NK-92 treated with Interleukin-12 subunit alpha and Interleukin-12 subunit beta, amount 100 ng/mL, for 24 hours (cell line): Measurements from ENCODE around the gene ARMS2.

Experiments
- DNase-seq: peaks from one replicate; lab custom pipeline; 2025; lab: John Stamatoyannopoulos, UW

ARMS2 gene

GRCh38 chr10:122494833-122495232 lies 40.4 kb downstream of the ARMS2 start:
- no peak for DNase-seq

GRCh38 chr10:122495406-122496340 lies 41.2 kb downstream of the ARMS2 start:
- no peak for DNase-seq

- DNase-seq: no peak
Observed at GRCh38 chr10:122497241-122497640, 42.8 kb downstream of the ARMS2 start.

GRCh38 chr10:122498521-122498920 lies 44.1 kb downstream of the ARMS2 start:
- no peak for DNase-seq

GRCh38 chr10:122499012-122499411 lies 44.6 kb downstream of the ARMS2 start:
- no peak for DNase-seq

DNA sequence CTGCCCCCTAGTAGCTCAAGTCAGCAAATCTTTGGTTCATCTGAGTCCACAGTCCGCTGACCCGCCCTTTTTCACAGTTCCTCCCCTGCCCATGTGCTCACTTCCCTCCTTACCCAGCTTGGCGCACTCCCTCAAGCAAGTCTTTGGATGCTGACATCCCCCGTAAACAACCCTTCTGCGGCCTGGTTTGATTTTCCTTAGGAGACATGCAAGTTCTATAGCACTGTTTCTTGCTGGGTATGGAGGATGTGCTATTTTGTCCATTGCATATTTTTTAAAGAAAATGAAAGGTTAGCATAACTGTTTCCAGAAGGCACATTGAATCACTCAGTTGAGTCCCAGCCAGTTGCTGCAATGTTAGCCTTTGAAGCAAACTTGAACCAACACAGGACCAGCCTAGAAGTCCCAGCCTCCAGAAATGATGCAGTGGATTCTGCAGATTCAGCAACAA lies 45.1 kb downstream of the ARMS2 start:
- DNase-seq: no peak

DNA sequence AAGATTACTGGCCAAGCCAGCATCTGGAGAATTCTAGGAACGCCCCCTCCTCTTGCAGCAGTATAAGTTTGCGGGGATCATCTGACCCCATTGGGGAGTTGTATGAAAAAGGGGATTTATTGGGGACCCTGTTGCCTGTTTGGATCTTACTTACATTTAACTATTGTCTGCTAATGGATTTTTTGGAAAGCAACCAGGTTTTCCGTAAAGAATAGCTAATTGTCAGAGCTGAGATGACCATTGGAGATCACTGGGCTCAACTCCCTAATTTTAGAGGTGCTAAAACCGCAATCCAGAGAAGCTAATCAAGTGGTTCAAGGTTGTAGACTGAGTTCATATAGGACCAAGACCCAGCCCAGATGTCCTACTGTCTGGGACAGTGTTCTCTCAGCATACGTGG lies 45.7 kb downstream of the ARMS2 start:
- DNase-seq: no peak

DNA sequence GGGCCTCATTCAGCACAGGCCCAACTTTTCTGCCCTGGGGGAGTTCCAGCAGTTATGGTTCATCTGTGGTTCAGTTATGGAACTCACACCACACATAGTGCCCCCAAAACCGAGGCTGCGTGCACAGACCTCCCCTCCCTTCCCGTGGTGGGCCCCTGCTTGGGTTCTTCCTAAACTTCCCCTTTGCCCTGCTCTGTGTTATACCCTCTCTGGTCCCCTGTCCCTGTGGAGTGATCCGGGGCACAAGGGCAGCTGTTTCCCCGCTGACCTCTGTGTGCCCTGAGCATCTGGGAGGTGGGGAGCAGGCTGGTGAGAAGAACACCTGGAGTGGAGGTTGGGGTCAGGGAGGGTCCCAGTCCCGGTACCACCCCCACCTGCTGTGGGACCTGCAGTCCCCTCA lies 46.3 kb downstream of the ARMS2 start:
- DNase-seq: no peak

DNA sequence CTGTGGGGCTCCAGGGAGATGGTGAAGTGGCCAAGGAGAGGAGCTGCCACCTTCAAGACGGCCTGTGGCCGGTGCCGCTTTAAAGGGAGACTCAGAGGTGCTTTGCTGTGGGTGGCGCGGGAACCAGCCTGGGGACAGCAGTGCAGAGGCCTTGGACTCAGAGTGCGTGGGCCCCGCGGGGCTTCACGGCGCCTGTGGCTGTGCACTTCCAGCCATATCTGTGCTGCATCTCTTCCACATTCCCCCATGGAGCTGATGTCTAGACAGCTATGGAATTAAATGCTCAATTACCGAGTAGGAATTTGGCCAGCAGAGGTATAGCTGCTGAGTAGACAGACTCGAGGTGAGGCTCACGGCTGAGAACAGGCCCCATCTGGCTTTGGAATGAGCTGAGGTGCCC lies 48.6 kb downstream of the ARMS2 start:
- no peak for DNase-seq

- DNase-seq: no peak
Observed at GRCh38 chr10:122503886-122504609, 49.6 kb downstream of the ARMS2 start.

GRCh38 chr10:122504610-122504950 lies 50.1 kb downstream of the ARMS2 start:
- no peak for DNase-seq

DNA sequence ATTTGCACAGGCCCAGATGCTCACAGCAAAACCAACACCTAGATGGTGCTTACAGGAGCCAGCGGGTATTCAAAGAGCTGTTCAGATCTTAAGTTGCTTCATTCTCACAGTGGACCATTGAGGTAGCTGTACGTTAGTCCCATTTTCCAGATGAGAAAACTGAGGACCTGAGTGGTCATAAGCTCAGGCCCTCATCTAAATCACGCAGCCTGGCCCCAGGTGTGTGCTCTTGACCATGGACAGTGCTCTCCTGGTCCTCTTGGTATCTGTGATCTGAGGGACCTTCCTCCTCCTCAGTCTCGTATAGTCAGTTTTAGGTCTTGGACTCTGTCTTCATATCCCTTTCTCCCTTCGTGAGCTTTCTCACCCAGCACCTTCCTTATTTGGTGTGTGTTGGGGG lies 50.6 kb downstream of the ARMS2 start:
- no peak for DNase-seq

DNA sequence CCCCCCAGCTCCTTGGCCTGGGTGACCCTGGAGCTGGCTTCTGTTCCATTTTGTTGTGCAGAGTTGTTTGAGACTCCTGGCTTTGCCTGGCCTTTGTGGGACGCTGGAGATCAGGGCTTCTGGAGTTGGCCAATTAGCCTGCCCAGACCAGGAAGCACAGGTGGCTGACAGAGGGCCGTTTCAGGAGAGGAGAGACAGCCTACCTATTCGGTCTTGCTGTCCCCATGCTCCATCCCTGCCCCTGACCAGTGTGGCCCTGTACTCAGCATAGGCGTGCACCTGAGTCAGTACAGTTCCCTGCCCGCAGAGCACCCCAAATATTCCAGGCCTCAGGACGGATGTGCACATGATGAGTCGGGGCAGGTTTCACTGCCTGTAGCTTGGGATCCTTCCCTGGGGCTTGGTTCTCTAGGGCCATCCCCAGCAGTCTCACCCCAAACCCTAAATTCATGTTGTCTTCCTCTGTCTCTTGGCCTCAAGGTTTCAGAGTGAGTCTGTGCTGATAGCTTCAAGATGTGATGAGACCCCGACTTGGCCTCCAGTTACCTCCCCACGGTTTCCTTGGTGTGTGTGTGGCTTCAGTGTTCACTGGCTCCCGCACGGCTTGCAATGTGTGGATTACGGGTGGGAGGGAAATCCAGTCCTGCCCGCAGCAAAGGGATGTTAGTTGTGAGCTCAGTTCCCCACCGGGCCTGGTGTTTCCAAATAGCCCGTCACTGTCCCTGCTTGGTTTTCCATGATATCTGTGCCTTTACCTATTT lies 51.6 kb downstream of the ARMS2 start:
- DNase-seq: no peak
